Measurements from ENCODE around the gene FOLR3. TPM values are rescaled to one million over a fixed set of nuclear protein-coding genes. Genes with fewer than 3 reads are reported as not detected.
A peak's percentile ranks its signal among the peaks of the same experiment; 100 is the strongest.
"Not testable (repeated sequence)": the region's sequence is repeated elsewhere in the genome, so short reads cannot be mapped to it uniquely, and the experiment has no call there.

FOLR3 gene
- total RNA-seq, result not detected
- not detected for polyA plus RNA-seq

- intact Hi-C loops (cut with micrococcal nuclease); H3K27ac Mint-ChIP-seq; H3K9me3 Mint-ChIP-seq; H3K36me3 ChIP-seq (ENCODE audit: insufficient read depth, low read length); H3K27me3 Mint-ChIP-seq; H3K4me1 ChIP-seq (ENCODE audit: insufficient read depth, low read length); H3K36me3 Mint-ChIP-seq; POLR2A ChIA-PET (ENCODE audit: partially characterized antibody); DNase-seq; H3K9me3 ChIP-seq (ENCODE audit: control insufficient read depth in 1 of 2, low read length in 2 of 2); H3K27me3 ChIP-seq (ENCODE audit: insufficient read depth, low read length); H3K27ac ChIP-seq (ENCODE audit: low read depth, low read length); H3K4me3 Mint-ChIP-seq; H3K4me1 Mint-ChIP-seq; H3K4me3 ChIP-seq (ENCODE audit: low read length in 2 of 2): not testable (repeated sequence)
- CTCF ChIA-PET (ENCODE audit: partially characterized antibody), result interaction anchor here (1.3 kb wide), 2 partner anchors 8 to 110 kb away, joined by 4 to 5 read pairs; no protein-coding TSS in a partner anchor
Observed at GRCh38 chr11:72135473-72135872, at the start of gene FOLR3. FOLR3 (plus strand) TSS chr11:72135725; CDS start chr11:72135953, 228 bp downstream.

DNA sequence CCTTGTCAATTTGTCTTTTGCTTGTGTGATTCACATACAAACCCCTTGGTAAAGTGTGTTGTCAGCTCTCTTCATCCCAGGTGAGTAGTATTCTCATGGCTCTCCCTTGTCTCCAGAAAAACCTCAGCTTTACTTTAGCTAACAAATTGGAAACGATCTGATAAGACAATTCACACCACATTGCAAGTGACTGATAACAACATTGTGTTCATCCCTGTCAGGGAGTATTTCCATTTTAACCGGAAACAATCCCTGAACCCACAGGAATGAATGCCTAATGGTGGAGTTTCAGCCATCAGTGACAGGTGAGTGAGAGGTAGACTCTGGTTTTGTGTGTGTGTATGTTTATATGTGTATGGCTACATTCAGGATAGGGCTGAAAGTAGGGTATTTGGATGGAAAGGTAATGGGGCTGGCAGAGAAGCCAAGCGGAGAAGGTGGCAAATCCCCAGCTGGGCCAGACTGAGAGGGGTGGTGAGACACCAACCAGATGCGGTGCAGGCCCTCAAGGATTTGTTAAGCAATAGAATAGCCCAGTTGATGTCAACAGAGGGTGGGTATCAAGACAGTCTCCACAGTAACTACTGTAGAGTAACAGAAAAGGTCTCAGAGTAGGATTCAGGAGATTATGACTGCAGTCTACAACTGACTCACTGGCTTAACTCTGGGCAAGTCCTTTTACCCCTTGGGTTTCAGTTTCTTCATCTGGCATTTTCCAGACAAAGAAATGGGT is 47.3 kb upstream of the FOLR3 start:
- intact Hi-C loops (cut with micrococcal nuclease), result no loop called here
- DNase-seq, result no peak
- CTCF ChIA-PET (ENCODE audit: partially characterized antibody), result interaction anchor here (1.0 to 4.2 kb wide), 4 partner anchors 10 to 110 kb away, joined by 3 to 46 read pairs (median 4); no protein-coding TSS in a partner anchor
- Histone ChIP-seq H3K4me3 (ENCODE audit: low read length in 2 of 2) (no peak overlapping the region), H3K9me3 (ENCODE audit: control insufficient read depth in 1 of 2, low read length in 2 of 2) (no peaks in the 10 kb centered on the region), H3K4me1 (ENCODE audit: insufficient read depth, low read length) (no peaks in the 10 kb centered on the region), H3K36me3 (ENCODE audit: insufficient read depth, low read length) (peaks cover 7% of the 10 kb centered on the region), H3K27ac (ENCODE audit: low read depth, low read length) (no peak overlapping the region), H3K27me3 (ENCODE audit: insufficient read depth, low read length) (no peaks in the 10 kb centered on the region)
- peaks cover 4 to 17% of the 10 kb centered on the region in 2 donors for H3K36me3 Mint-ChIP-seq
- H3K9me3 Mint-ChIP-seq, result no peaks in the 10 kb centered on the region
- peak overlapping the region in 6 of 7 donors; percentile 22 to 92 (median 68) for H3K27ac Mint-ChIP-seq
- POLR2A ChIA-PET (ENCODE audit: partially characterized antibody), result no interaction called here
- no peaks in the 10 kb centered on the region for H3K27me3 Mint-ChIP-seq
- peaks cover 10 to 17% (median 10%) of the 10 kb centered on the region in 4 donors for H3K4me1 Mint-ChIP-seq
- no peak overlapping the region for H3K4me3 Mint-ChIP-seq

GRCh38 chr11:72091292-72091691 is 44.2 kb upstream of the FOLR3 start:
- Mint-ChIP-seq H3K27ac (peak overlapping the region; percentile 10 to 91 (median 81)), H3K9me3 (no peaks in the 10 kb centered on the region), H3K36me3 (peaks cover 0 to 28% of the 10 kb centered on the region in 2 donors), H3K27me3 (no peaks in the 10 kb centered on the region), H3K4me3 (no peak overlapping the region), H3K4me1 (peaks cover 4 to 11% (median 9%) of the 10 kb centered on the region in 4 donors)
- Histone ChIP-seq H3K27me3 (ENCODE audit: insufficient read depth, low read length) (no peaks in the 10 kb centered on the region), H3K4me1 (ENCODE audit: insufficient read depth, low read length) (no peaks in the 10 kb centered on the region), H3K9me3 (ENCODE audit: control insufficient read depth in 1 of 2, low read length in 2 of 2) (no peaks in the 10 kb centered on the region), H3K27ac (ENCODE audit: low read depth, low read length) (no peak overlapping the region), H3K36me3 (ENCODE audit: insufficient read depth, low read length) (peaks cover 19% of the 10 kb centered on the region), H3K4me3 (ENCODE audit: low read length in 2 of 2) (no peak overlapping the region)
- peak; percentile 57 to 80 (median 66) for DNase-seq
- ChIA-PET POLR2A (ENCODE audit: partially characterized antibody) (interaction anchor here (0.8 to 3.2 kb wide), 8 partner anchors 8 to 113 kb away, joined by 3 to 29 read pairs (median 3); no protein-coding TSS in a partner anchor), CTCF (ENCODE audit: partially characterized antibody) (interaction anchor here (0.8 to 9.1 kb wide), 25 partner anchors 10 to 339 kb away, joined by 3 to 352 read pairs (median 6); partner anchors contain the start of genes ANAPC15, IL18BP and LAMTOR1)
- intact Hi-C loops (cut with micrococcal nuclease), result loop anchor here (1.0 kb wide), 3 partner anchors 51 to 114 kb away; no protein-coding TSS in a partner anchor

GRCh38 chr11:72098741-72099140 is 36.8 kb upstream of the FOLR3 start:
- Histone ChIP-seq H3K4me1 (ENCODE audit: insufficient read depth, low read length) (peaks cover 27% of the 10 kb centered on the region), H3K36me3 (ENCODE audit: insufficient read depth, low read length) (peaks cover 28% of the 10 kb centered on the region), H3K9me3 (ENCODE audit: control insufficient read depth in 1 of 2, low read length in 2 of 2) (no peaks in the 10 kb centered on the region), H3K4me3 (ENCODE audit: low read length in 2 of 2) (no peak overlapping the region), H3K27me3 (ENCODE audit: insufficient read depth, low read length) (no peaks in the 10 kb centered on the region), H3K27ac (ENCODE audit: low read depth, low read length) (no peak overlapping the region)
- no peaks in the 10 kb centered on the region for H3K27me3 Mint-ChIP-seq
- H3K27ac Mint-ChIP-seq, result peak overlapping the region in 2 of 7 donors; percentile 47 to 77
- ChIA-PET CTCF (ENCODE audit: partially characterized antibody) (interaction anchor here (1.6 to 4.4 kb wide), 3 partner anchors 8 to 73 kb away, joined by 7 to 22 read pairs (median 17); no protein-coding TSS in a partner anchor), POLR2A (ENCODE audit: partially characterized antibody) (interaction anchor here (0.9 to 7.8 kb wide), 5 partner anchors 13 to 77 kb away, joined by 3 to 64 read pairs (median 4); partner anchors contain the start of gene ANAPC15)
- no peak for DNase-seq
- peaks cover 16 to 59% of the 10 kb centered on the region in 2 donors for H3K36me3 Mint-ChIP-seq
- intact Hi-C loops (cut with micrococcal nuclease), result no loop called here
- no peaks in the 10 kb centered on the region for H3K9me3 Mint-ChIP-seq
- H3K4me3 Mint-ChIP-seq, result no peak overlapping the region
- H3K4me1 Mint-ChIP-seq, result peaks cover 23 to 38% (median 31%) of the 10 kb centered on the region in 4 donors

- peaks cover 24% of the 10 kb centered on the region for H3K36me3 ChIP-seq (ENCODE audit: insufficient read depth, low read length)
- H3K4me3 Mint-ChIP-seq, result no peak overlapping the region
- intact Hi-C loops (cut with micrococcal nuclease), result loop anchor here (10.0 kb wide), 1 partner anchor 315 kb away; no protein-coding TSS in a partner anchor
- H3K4me1 Mint-ChIP-seq, result peaks cover 28 to 47% (median 38%) of the 10 kb centered on the region in 4 donors
- peaks cover 32% of the 10 kb centered on the region for H3K4me1 ChIP-seq (ENCODE audit: insufficient read depth, low read length)
- no peak overlapping the region for H3K4me3 ChIP-seq (ENCODE audit: low read length in 2 of 2)
- ChIA-PET POLR2A (ENCODE audit: partially characterized antibody) (interaction anchor here (0.6 to 7.8 kb wide), 4 partner anchors 9 to 135 kb away, joined by 3 to 64 read pairs (median 31); partner anchors contain the start of gene ANAPC15), CTCF (ENCODE audit: partially characterized antibody) (interaction anchor here (1.3 to 4.4 kb wide), 7 partner anchors 9 to 122 kb away, joined by 3 to 22 read pairs (median 4); partner anchors contain the start of gene ANAPC15)
- H3K9me3 Mint-ChIP-seq, result no peaks in the 10 kb centered on the region
- H3K27me3 Mint-ChIP-seq, result no peaks in the 10 kb centered on the region
- peak overlapping the region in 6 of 7 donors; percentile 12 to 95 (median 68) for H3K27ac Mint-ChIP-seq
- no peaks in the 10 kb centered on the region for H3K27me3 ChIP-seq (ENCODE audit: insufficient read depth, low read length)
- no peak overlapping the region for H3K27ac ChIP-seq (ENCODE audit: low read depth, low read length)
- no peak for DNase-seq
- no peaks in the 10 kb centered on the region for H3K9me3 ChIP-seq (ENCODE audit: control insufficient read depth in 1 of 2, low read length in 2 of 2)
- peaks cover 16 to 50% of the 10 kb centered on the region in 2 donors for H3K36me3 Mint-ChIP-seq
Observed at GRCh38 chr11:72100009-72100408, 35.5 kb upstream of the FOLR3 start.

GRCh38 chr11:72100462-72100861 is 35.1 kb upstream of the FOLR3 start:
- Histone ChIP-seq H3K4me1 (ENCODE audit: insufficient read depth, low read length) (peaks cover 32% of the 10 kb centered on the region), H3K27ac (ENCODE audit: low read depth, low read length) (no peak overlapping the region), H3K9me3 (ENCODE audit: control insufficient read depth in 1 of 2, low read length in 2 of 2) (no peaks in the 10 kb centered on the region), H3K27me3 (ENCODE audit: insufficient read depth, low read length) (no peaks in the 10 kb centered on the region), H3K36me3 (ENCODE audit: insufficient read depth, low read length) (peaks cover 20% of the 10 kb centered on the region), H3K4me3 (ENCODE audit: low read length in 2 of 2) (no peak overlapping the region)
- H3K4me3 Mint-ChIP-seq, result peak overlapping the region in 1 of 8 donors; percentile 20
- no peak for DNase-seq
- peak overlapping the region; percentile 64 to 95 (median 91) for H3K27ac Mint-ChIP-seq
- CTCF ChIA-PET (ENCODE audit: partially characterized antibody), result interaction anchor here (1.3 to 4.4 kb wide), 9 partner anchors 10 to 123 kb away, joined by 3 to 22 read pairs (median 7); partner anchors contain the start of gene ANAPC15
- intact Hi-C loops (cut with micrococcal nuclease), result loop anchor here (10.0 kb wide), 1 partner anchor 316 kb away; no protein-coding TSS in a partner anchor
- POLR2A ChIA-PET (ENCODE audit: partially characterized antibody), result interaction anchor here (0.6 to 7.8 kb wide), 3 partner anchors 12 to 135 kb away, joined by 4 to 64 read pairs (median 58); partner anchors contain the start of gene ANAPC15
- H3K4me1 Mint-ChIP-seq, result peaks cover 28 to 47% (median 38%) of the 10 kb centered on the region in 4 donors
- H3K36me3 Mint-ChIP-seq, result peaks cover 16 to 48% of the 10 kb centered on the region in 2 donors
- H3K27me3 Mint-ChIP-seq, result no peaks in the 10 kb centered on the region
- H3K9me3 Mint-ChIP-seq, result no peaks in the 10 kb centered on the region

All from CD4-positive, alpha-beta memory T cell (primary cell).